Heart left ventricle (tissue), 13 donors: ENCODE data around the gene PABPC3.

Experiments
- POLR2A ChIP-seq, 2 donors: fragments of 450-650 bp; IDR thresholded peaks; one replicate each; pipeline ENCODE4 v1.6.1; 2017; ENCODE audit warnings: antibody characterized with exemption in 2 of 2, mild to moderate bottlenecking in 2 of 2, moderate library complexity in 2 of 2
- TF ChIP-seq, protein P1 (sequence below), 12 donors: fragments of 200-600 bp; sonication (generic) in 4 of 12; IDR thresholded peaks; one replicate each; pipeline versions ENCODE4 v1.5.0 to v1.8.0; 2018 to 2022; ENCODE audit warnings: antibody characterized with exemption in 12 of 12, mild to moderate bottlenecking in 5 of 12
- donor health status: ischemic (EF 13 %, LVEDD 7.1; RV severe dilation, severe dysfunction).
- donor health status: DM: no; HTN: yes; CAD: no.
- donor health status: DM: no; HTN: no; CAD: no.
- donor health status: ischemic (EF 25% LVEDD 6.9; RV normal size, moderate dysfunction).
- donor health status: ischemic (EF 25% LVEDD 5.7; RV mildly dilated, moderate dysfunction).
- donor health status: ischemic (EF 35%, LVEDD 5.7; RV mildly dilated, moderate dysfunction).
- donor health status: nonischemic (EF 11% LVEDD 7.7; RV severe dilation, severe dysfunction).
- donor health status: DM: yes; HTN: yes; CAD: no.
- donor health status: PGD.
- donor health status: ischemic (EF 29% LVEDD 5.4; RV normal size, mild dysfunction).
- donor health status: nonischemic (EF 23%, LVEDD 6.1; RV moderate dilation, normal function).

- TF ChIP-seq, protein P1, sequence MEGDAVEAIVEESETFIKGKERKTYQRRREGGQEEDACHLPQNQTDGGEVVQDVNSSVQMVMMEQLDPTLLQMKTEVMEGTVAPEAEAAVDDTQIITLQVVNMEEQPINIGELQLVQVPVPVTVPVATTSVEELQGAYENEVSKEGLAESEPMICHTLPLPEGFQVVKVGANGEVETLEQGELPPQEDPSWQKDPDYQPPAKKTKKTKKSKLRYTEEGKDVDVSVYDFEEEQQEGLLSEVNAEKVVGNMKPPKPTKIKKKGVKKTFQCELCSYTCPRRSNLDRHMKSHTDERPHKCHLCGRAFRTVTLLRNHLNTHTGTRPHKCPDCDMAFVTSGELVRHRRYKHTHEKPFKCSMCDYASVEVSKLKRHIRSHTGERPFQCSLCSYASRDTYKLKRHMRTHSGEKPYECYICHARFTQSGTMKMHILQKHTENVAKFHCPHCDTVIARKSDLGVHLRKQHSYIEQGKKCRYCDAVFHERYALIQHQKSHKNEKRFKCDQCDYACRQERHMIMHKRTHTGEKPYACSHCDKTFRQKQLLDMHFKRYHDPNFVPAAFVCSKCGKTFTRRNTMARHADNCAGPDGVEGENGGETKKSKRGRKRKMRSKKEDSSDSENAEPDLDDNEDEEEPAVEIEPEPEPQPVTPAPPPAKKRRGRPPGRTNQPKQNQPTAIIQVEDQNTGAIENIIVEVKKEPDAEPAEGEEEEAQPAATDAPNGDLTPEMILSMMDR (IDR thresholded peaks at IDR 0.05) = no peak
- no peak for TF ChIP-seq POLR2A (IDR thresholded peaks at IDR 0.05)
These were observed 31.5 kb upstream of the PABPC3 start for GRCh38 chr13:25064396-25064795.
